ENCODE data around the gene CAND2. TPM values are rescaled to one million over a fixed set of nuclear protein-coding genes. Genes with fewer than 3 reads are reported as not detected.

Gene CAND2
- total and polyA plus RNA-seq, 10 of the 15 experiments (the other 5 are each of a cell fraction or from before 2014, with no cell fraction given): 0.03 to 1.9 (median 0.52) TPM

DNA sequence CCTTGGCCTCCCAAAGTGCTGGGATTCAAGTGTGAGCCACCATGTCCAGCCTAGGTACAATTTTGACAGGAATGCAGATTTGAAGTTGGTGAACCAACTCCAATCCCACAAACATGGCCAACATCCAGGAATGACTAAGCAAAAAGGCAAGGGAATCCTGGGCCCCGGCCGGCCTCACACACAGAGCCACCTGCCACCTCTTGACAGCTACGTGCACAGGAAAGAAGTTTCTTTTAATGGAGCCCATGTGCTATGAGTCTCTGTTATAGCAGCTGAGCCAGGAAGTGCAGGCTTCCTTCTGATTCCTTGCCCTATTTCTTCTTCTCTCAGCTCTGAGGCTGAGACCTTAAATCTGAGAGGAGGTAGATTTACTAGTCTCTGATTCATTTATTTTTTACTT is 46.3 kb upstream of the CAND2 start:
- no TSS peak for BruUV-seq (replicated peaks)
- CTCF ChIA-PET: no interaction called here
- ATAC-seq (peak; percentile 24), DNase-seq (ENCODE audit: low read depth, low spot score) (no peak), FAIRE-seq (no peak)
- Histone ChIP-seq H3K79me2 (ENCODE audit: control insufficient read depth, insufficient read depth, low read length) (no peaks in the 10 kb centered on the region), H3K4me1 (ENCODE audit: control insufficient read depth, insufficient read depth, low read length) (peaks cover 22% of the 10 kb centered on the region), H3K4me3 (no peak overlapping the region), H3K27me3 (replicated peaks in 1 of 2; ENCODE audit: control insufficient read depth in 2 of 2, insufficient read depth in 2 of 2, low read length in 1 of 2) (no peaks in the 10 kb centered on the region), H3K9me3 (replicated peaks; ENCODE audit: control insufficient read depth, insufficient read depth, low read length) (no peaks in the 10 kb centered on the region), H3K4me2 (ENCODE audit: control insufficient read depth, insufficient read depth) (no peak overlapping the region), H3K36me3 (ENCODE audit: control insufficient read depth in 2 of 2, insufficient read depth in 2 of 2, low read length in 1 of 2) (no peaks in the 10 kb centered on the region), H3K27ac (ENCODE audit: control insufficient read depth, insufficient read depth) (0 out of 2 replicates have a peak overlapping the region, but pooled peaks have one; percentile 3), H4K20me1 (ENCODE audit: control insufficient read depth, insufficient read depth) (no peaks in the 10 kb centered on the region), H2AFZ (ENCODE audit: control insufficient read depth, low read depth, low read length) (peak overlapping the region; percentile 25), H3K9ac (ENCODE audit: control insufficient read depth, insufficient read depth, low read length) (no peak overlapping the region)
- TF ChIP-seq TCF3 (IDR thresholded peaks at IDR 0.05; ENCODE audit: borderline replicate concordance, insufficient read depth, low read depth, low read length): 0 out of 2 replicates have a peak, but pooled peaks have one; percentile 4
- no peak for TF ChIP-seq GATAD2B (conservative IDR thresholded peaks at IDR 0.05; ENCODE audit: low read depth)
- RAD21 ChIA-PET (ENCODE audit: unreplicated experiment): no interaction called here
- 20% methylated on average over 3 of the region's 3 CpGs for WGBS (ENCODE audit: insufficient coverage, insufficient replicate concordance, low lambda C conversion rate, missing lambda C conversion rate)
- SMC1A ChIA-PET (ENCODE audit: uncharacterized antibody, unreplicated experiment): interaction anchor here (0.8 kb wide), 1 partner anchor 9 kb away, joined by 6 read pairs; the partner anchor contains the start of gene TMEM40
- POLR2A ChIA-PET: interaction anchor here (2.0 kb wide), 1 partner anchor 9 kb away, joined by 6 read pairs; the partner anchor contains the start of gene TMEM40
- in situ Hi-C loops (cut with MboI) (no loop called here), intact Hi-C loops (cut with micrococcal nuclease; ENCODE audit: unreplicated experiment) (no loop called here)

DNA sequence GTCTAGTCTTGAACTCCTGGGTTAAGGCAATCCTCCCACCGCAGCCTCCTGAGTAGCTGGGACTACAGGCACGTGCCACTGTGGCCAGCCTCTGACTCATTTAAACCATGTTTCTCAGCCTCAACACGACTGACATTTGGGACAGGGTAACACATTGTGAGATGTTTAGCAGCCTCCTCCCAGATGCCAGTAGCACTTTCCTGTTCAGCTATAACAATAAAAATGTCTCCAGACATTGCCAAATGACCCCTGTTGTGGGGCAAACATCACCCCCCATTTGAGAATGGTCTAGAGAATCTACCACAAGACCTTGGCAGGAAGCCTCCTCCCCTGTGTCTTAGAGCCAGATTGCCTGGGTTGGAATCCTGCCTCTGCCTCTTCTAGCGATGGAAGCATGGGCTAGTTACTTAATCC is 45.8 kb upstream of the CAND2 start:
- POLR2A ChIA-PET: interaction anchor here (2.0 kb wide), 1 partner anchor 9 kb away, joined by 6 read pairs; the partner anchor contains the start of gene TMEM40

More for the DNA sequence above, 45.8 kb upstream of the CAND2 start:
- no peak overlapping the region for H3K9ac ChIP-seq (ENCODE audit: control insufficient read depth, insufficient read depth, low read length)
- H3K27ac ChIP-seq (ENCODE audit: control insufficient read depth, insufficient read depth): no peak overlapping the region
- H3K27me3 ChIP-seq (replicated peaks in 1 of 2; ENCODE audit: control insufficient read depth in 2 of 2, insufficient read depth in 2 of 2, low read length in 1 of 2): no peaks in the 10 kb centered on the region
- H3K4me3 ChIP-seq: no peak overlapping the region
- 28% methylated on average over 4 of the region's 4 CpGs for WGBS (ENCODE audit: insufficient coverage, insufficient replicate concordance, low lambda C conversion rate, missing lambda C conversion rate)
- ChIA-PET SMC1A (ENCODE audit: uncharacterized antibody, unreplicated experiment) (interaction anchor here (0.8 kb wide), 1 partner anchor 8 kb away, joined by 6 read pairs; the partner anchor contains the start of gene TMEM40), RAD21 (ENCODE audit: unreplicated experiment) (no interaction called here), CTCF (no interaction called here)
- no peaks in the 10 kb centered on the region for H3K9me3 ChIP-seq (replicated peaks; ENCODE audit: control insufficient read depth, insufficient read depth, low read length)
- H3K79me2 ChIP-seq (ENCODE audit: control insufficient read depth, insufficient read depth, low read length): no peaks in the 10 kb centered on the region
- no peak for TF ChIP-seq CHD1 (IDR thresholded peaks at IDR 0.05; ENCODE audit: low read depth, low read length)
- TF ChIP-seq IRF4 (IDR thresholded peaks at IDR 0.05; ENCODE audit: low read depth, low read length): peak; percentile 53; the same call in 1 of the 2 replicates
- peak; percentile 51; the same call in 1 of the 2 replicates for TF ChIP-seq RAD51 (IDR thresholded peaks at IDR 0.05)
- peak; percentile 82 for TF ChIP-seq RUNX3 (IDR thresholded peaks at IDR 0.05; ENCODE audit: low read length)
- TF ChIP-seq JUNB (IDR thresholded peaks at IDR 0.05): peak; percentile 29; the same call in 1 of the 2 replicates
- TF ChIP-seq, protein P1, sequence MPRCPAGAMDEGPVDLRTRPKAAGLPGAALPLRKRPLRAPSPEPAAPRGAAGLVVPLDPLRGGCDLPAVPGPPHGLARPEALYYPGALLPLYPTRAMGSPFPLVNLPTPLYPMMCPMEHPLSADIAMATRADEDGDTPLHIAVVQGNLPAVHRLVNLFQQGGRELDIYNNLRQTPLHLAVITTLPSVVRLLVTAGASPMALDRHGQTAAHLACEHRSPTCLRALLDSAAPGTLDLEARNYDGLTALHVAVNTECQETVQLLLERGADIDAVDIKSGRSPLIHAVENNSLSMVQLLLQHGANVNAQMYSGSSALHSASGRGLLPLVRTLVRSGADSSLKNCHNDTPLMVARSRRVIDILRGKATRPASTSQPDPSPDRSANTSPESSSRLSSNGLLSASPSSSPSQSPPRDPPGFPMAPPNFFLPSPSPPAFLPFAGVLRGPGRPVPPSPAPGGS (IDR thresholded peaks at IDR 0.05; ENCODE audit: borderline replicate concordance, insufficient read depth, low read depth, low read length, poor library complexity, severe bottlenecking): peak; percentile 41
- TF ChIP-seq BHLHE40 (IDR thresholded peaks at IDR 0.05; ENCODE audit: borderline replicate concordance in 1 of 2, low read depth in 2 of 2, low read length in 1 of 2): peak; percentile 96 to 97
- no peak for TF ChIP-seq POLR2AphosphoS5 (IDR thresholded peaks at IDR 0.05; ENCODE audit: low read length)
- 0 out of 2 replicates have a peak, but pooled peaks have one; percentile 31 for TF ChIP-seq NFYB (IDR thresholded peaks at IDR 0.05; ENCODE audit: insufficient read depth, low read depth, low read length)
- FAIRE-seq (peak; percentile 47), ATAC-seq (peak; percentile 77), DNase-seq (ENCODE audit: low read depth, low spot score) (peak; percentile 48)
- no peaks in the 10 kb centered on the region for H3K36me3 ChIP-seq (ENCODE audit: control insufficient read depth in 2 of 2, insufficient read depth in 2 of 2, low read length in 1 of 2)
- BruUV-seq (replicated peaks): no TSS peak
- H3K4me1 ChIP-seq (ENCODE audit: control insufficient read depth, insufficient read depth, low read length): peaks cover 22% of the 10 kb centered on the region
- intact Hi-C loops (cut with micrococcal nuclease; ENCODE audit: unreplicated experiment) (no loop called here), in situ Hi-C loops (cut with MboI) (no loop called here)
- H2AFZ ChIP-seq (ENCODE audit: control insufficient read depth, low read depth, low read length): no peak overlapping the region; the same call in 1 of the 2 replicates
- H4K20me1 ChIP-seq (ENCODE audit: control insufficient read depth, insufficient read depth): no peaks in the 10 kb centered on the region
- H3K4me2 ChIP-seq (ENCODE audit: control insufficient read depth, insufficient read depth): no peak overlapping the region

All from GM12878 (cell line).